ENCODE data around the gene PPP6R3.
"Not testable (repeated sequence)": the region's sequence is repeated elsewhere in the genome, so short reads cannot be mapped to it uniquely, and the experiment has no call there.

Gene PPP6R3, protein sequence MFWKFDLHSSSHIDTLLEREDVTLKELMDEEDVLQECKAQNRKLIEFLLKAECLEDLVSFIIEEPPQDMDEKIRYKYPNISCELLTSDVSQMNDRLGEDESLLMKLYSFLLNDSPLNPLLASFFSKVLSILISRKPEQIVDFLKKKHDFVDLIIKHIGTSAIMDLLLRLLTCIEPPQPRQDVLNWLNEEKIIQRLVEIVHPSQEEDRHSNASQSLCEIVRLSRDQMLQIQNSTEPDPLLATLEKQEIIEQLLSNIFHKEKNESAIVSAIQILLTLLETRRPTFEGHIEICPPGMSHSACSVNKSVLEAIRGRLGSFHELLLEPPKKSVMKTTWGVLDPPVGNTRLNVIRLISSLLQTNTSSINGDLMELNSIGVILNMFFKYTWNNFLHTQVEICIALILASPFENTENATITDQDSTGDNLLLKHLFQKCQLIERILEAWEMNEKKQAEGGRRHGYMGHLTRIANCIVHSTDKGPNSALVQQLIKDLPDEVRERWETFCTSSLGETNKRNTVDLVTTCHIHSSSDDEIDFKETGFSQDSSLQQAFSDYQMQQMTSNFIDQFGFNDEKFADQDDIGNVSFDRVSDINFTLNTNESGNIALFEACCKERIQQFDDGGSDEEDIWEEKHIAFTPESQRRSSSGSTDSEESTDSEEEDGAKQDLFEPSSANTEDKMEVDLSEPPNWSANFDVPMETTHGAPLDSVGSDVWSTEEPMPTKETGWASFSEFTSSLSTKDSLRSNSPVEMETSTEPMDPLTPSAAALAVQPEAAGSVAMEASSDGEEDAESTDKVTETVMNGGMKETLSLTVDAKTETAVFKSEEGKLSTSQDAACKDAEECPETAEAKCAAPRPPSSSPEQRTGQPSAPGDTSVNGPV

DNA sequence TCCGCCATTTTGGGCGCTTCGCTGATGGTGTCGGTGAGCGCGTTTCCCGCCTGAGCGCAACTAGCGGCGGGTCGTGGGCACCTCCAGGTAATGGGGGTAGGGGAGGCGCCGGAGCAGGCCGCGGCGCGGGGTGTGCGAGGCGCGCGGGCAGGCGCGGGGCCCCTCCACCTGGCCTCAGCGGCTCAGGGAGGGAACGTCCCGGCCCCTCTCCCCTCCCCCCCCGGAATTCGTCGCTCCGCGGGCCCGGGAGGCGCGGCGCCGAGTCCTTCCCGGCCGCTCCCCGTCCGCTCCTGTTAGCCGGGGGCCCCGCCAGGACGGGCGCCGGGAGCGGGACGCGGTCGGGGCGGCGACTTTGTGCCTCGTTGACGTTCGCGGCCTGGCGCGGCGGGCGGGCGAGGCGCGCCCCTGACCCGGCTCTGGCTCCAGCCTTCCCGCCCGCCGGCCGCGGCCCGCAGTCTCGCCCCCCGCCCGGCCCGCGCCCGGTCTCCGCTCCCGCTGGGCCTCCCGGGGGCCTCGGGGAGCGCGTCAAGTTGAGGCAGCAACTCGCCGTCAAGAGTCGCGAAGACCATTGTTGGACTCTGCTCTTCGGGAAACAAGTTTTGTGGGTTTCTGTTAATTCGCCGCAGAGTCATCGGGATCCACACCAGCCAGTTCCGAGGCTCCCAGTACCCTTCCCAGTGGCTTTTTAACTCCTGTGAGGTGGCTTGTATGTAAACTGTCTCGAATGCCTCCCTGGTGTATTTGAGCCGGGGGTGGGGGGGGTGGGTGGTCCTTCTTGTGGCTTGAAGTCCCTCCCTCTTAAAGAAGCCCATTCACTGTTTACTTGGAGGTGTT lies at the start of gene PPP6R3:
TSS of gene PPP6R3 (plus strand) at position 12 of the 834 bp plus-strand sequence. CDS start 76,913 bp downstream, outside the sequence.
- DNase-seq = no peak

- DNase-seq = no peak
These were observed 49.0 kb upstream of the PPP6R3 start for GRCh38 chr11:68411501-68411991.

DNA sequence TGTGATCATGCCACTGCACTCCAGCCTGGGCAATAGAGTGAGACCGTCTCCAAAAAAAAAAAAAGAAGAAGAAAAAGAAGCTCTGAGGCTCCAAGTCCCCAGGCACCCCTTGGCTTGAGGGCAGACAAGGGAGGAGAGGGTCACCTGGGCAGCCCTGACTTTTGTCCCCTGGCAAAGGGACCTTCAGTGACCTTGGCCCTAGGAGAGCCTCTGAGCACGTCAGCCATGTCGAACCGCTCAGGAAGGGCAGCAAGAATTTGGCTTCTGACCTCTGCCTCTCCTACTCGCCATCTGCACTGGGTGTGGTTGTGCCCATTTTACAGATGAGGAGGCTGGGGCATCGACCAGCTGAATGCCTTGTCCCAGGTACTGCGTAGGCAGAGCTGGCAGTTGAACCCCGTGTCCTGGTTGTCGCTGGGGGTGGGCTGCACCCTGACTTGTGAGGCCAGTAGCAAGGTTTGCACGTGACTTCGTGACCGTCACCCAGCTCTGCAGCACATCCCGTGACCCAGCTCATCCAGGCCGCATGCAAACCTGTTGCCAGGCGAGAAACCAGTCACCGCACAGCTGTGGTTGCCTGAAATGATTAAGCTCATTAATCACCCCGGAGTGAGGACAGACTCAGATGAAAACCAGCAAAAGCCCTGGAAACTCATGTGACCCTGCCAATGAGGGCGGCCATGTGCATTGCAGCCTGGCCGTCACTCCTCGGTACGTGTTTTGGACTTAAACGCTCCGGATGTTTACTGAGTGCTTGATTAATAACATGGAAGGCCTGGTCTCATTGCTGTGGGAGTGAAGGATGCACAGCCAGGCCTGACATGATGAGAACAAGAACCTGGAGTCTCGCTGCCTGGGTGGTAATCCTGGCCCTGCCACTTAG lies 47.7 kb upstream of the PPP6R3 start:
- DNase-seq = no peak

DNA sequence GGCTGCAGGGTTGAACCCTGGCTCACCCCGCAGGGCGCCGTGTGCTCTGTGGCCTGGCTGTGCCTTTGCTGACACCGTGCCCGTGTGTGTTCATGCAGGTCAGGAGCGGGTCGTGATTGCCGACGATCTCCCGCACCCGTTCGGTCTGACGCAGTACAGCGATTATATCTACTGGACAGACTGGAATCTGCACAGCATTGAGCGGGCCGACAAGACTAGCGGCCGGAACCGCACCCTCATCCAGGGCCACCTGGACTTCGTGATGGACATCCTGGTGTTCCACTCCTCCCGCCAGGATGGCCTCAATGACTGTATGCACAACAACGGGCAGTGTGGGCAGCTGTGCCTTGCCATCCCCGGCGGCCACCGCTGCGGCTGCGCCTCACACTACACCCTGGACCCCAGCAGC lies 47.0 kb upstream of the PPP6R3 start:
- no peak for DNase-seq

DNA sequence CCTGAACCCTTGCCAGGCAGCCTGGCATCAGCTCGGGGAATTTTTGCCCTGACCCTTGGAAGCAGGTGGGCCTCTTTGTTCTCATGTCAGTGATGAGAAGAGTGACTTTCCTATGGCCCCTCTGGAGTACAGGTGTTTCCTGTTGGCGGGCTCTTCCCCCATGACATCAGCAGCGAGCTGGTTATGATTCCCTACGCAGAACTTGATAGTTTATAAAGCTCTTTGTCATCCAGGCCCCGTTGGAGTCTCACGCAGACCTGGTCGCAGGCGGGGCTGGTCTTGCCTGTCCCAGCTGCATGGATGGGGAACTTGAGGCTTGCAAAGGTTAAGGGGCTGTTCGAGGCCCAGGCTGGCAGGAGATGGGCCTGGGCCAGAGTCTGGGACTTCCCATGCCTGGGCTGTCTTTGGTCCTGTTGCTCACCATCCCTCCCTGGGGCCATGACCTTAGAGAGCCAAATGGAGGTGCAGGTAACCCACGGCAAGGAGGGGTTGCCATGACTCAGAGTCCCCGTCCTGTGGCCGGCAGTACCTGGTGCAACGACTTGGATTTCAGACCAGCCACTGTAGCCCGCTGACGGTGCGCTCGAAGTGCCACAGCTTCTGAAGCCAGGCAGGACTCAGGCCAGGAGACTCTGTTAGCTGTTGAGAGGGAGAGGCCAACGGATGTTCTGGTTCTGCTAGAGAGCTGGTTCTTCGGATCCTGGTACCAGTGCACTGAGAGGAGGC lies 45.9 kb upstream of the PPP6R3 start:
- DNase-seq = no peak

DNA sequence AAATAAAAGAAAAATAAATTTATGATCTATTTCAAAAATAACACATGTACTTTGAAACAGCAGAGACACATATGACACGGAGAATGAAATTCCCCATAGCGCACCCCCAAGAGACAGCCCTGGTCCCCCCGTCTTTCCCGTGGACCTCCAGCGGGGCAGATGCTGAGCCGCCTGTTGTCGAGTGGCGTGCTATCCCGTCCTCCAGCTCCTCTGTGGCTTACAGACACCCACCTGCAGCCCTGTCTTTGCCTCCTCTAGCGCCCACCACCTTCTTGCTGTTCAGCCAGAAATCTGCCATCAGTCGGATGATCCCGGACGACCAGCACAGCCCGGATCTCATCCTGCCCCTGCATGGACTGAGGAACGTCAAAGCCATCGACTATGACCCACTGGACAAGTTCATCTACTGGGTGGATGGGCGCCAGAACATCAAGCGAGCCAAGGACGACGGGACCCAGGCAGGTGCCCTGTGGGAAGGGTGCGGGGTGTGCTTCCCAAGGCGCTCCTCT lies 44.4 kb upstream of the PPP6R3 start:
- DNase-seq = no peak

DNA sequence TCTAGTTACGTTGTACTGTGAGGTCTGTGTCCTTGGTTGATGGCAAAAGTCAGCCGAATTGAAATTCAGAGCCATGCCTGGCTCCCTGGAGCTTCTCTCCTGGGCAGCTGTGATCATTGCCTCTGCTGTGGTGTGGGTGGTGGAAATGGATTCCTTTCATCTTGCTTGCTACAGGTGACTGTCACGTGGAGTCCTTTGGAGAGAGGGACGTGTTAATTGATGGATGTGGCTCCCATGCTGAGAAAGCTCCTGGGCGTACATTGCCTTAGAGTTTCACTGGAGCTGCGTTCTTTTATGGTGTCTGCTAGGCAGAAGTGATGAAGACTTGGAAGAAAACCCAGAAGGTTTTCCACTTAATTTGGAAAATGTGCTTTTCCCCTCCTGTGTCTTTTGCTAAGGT lies 41.9 kb upstream of the PPP6R3 start:
- no peak for DNase-seq

DNA sequence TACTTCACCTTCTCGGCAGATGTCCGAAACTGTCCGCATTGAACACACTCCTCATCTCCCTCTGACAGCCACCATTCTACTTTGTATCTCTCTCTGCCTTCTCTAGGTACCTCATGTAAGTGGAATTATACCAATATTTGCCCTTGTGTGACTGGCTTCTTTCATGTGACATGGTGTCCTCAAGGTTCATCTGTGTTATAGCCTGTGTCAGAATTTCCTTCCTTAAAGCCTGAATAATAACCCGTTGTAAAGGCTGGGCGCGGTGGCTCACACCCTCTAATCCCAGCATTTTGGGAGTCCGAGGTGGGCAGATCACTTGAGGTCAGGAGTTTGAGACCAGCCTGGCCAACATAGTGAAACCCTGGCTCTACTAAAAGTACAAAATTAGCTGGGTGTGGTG lies 40.4 kb upstream of the PPP6R3 start:
- DNase-seq = no peak

- DNase-seq = no peak
These were observed 37.1 kb upstream of the PPP6R3 start for GRCh38 chr11:68423481-68423880.

GRCh38 chr11:68424101-68424632 lies 36.4 kb upstream of the PPP6R3 start:
- DNase-seq = no peak

DNA sequence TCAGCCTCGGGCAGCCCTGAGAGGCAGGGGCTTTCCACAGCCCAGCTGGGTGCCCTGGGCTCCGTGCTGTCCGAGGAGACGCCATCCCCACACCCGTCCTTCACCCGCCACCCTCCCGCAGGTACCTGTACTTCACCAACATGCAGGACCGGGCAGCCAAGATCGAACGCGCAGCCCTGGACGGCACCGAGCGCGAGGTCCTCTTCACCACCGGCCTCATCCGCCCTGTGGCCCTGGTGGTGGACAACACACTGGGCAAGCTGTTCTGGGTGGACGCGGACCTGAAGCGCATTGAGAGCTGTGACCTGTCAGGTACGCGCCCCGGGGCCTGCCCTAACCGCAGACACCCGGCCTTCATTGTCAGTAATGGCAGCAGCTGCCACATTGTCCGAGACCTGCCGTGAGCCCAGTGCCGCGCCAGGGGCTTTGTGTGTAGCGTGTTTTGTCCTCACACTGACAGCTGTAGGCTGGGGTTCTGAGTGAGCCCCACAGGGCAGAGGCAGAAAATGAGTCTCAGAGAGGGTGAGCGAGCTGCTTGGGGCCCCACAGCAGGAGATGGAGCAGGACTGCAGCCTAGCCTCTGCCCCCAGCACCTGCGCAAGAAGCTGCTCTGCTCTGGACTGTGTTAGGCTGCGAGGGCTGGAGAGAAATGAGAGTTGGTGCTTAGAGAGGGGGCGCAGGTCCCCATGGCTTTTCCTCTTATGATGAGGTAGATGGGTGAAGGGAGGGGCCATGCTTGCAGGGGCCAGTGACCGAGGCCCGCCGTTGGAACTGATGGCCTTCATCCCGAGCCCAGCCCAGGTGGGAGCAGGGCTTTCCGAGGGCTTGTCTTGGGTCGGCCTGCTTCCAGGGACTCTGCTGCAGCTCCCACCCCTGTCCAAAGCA lies 35.3 kb upstream of the PPP6R3 start:
- no peak for DNase-seq

GRCh38 chr11:68425866-68426380 lies 34.6 kb upstream of the PPP6R3 start:
- DNase-seq = no peak

DNA sequence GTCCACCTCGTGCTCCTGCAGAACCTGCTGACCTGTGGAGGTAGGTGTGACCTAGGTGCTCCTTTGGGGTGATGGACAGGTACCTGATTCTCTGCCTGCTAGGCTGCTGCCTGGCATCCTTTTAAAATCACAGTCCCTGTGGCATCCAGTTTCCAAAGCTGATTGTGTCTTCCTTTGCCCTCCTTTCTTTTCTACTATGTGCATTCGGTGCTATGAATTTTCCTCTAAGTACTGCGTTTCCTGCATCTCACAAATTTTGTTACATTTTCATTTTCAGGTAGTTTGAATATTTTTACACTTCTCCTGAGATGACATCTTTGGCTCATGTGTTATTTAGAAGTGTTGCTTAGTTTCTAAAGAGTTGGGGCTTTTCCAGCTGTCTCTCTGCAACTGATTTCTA lies 30.9 kb upstream of the PPP6R3 start:
- DNase-seq = no peak

- no peak for DNase-seq
These were observed 30.2 kb upstream of the PPP6R3 start for GRCh38 chr11:68430384-68430783.

GRCh38 chr11:68430801-68431200 lies 29.8 kb upstream of the PPP6R3 start:
- DNase-seq = no peak

- DNase-seq = no peak
These were observed 28.4 kb upstream of the PPP6R3 start for GRCh38 chr11:68431984-68432645.

GRCh38 chr11:68432874-68433273 lies 27.7 kb upstream of the PPP6R3 start:
- no peak for DNase-seq

DNA sequence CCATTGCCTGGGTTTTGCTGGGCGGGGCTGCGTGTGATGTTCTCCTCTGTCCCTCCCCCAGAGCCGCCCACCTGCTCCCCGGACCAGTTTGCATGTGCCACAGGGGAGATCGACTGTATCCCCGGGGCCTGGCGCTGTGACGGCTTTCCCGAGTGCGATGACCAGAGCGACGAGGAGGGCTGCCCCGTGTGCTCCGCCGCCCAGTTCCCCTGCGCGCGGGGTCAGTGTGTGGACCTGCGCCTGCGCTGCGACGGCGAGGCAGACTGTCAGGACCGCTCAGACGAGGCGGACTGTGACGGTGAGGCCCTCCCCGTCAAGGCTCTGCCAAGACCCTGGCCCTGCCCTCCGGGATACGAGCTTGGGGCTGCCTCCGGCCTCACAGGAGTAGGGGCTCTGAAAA lies 27.0 kb upstream of the PPP6R3 start:
- no peak for DNase-seq

- DNase-seq = not testable (repeated sequence)
These were observed 26.4 kb upstream of the PPP6R3 start for GRCh38 chr11:68434159-68434558.
